Hematopoietic multipotent progenitor cell treated with erythropoietin and hydrocortisone succinate and interleukin-3 and kit ligand, for 8 days (in vitro differentiated cells): ENCODE measurements around the gene MRPL2.
A peak's percentile ranks its signal among the peaks of the same experiment; 100 is the strongest.
"Not testable (repeated sequence)": the region's sequence is repeated elsewhere in the genome, so short reads cannot be mapped to it uniquely, and the experiment has no call there.

Source experiments
- DNase-seq: peaks from one replicate; pipeline ENCODE4 v3.0.0-alpha.2; 2015

Gene MRPL2

DNA sequence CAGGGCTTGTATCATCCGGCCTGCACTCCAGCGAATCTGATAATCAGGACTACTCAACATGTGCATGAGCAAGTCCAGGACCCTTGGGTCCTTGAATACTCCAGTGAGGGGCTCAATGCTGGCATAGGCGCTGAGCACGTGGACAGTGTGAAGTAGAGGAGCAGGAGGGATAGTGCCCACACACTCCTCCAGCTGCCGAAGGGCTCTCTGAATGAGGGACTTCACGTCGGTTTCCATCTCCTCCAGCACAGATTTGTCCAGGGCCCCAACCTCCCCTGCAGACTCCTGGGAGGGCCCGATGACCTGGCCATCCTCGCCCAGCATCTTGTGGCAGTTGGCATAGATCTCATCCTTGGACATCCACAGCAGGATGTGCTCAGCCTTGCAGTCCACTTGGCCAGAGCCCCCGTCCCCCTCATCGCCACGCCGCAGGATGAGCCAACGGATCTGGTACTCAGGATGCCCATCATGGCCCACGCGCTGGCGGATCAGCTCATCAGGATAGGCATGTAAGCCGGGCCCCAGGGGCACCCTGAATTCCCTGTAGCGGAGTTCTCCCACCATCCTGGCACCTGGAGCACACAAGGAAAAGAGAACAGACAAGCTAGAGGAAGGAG is 6.9 kb downstream of the MRPL2 start:
- no peak for DNase-seq

DNA sequence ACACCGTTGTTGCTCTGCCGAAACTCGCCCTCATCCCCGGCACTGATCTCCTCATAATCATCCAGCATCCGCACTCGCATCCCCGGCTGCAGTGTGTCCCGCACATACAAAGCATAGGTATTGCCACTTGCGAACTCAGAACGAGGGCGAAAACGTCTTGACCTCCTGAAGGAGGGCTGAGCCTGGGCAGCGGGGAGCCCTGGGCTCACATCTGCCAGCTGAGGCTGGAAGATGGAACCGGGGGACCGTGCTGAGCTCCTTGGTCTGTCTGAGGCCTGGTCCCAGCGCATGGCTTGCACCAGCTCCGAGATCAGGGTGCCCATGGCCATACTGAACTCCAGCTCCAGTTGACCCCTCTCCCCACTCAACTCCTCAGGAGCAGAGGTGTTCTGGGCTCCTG is 8.3 kb downstream of the MRPL2 start:
- DNase-seq = no peak

DNA sequence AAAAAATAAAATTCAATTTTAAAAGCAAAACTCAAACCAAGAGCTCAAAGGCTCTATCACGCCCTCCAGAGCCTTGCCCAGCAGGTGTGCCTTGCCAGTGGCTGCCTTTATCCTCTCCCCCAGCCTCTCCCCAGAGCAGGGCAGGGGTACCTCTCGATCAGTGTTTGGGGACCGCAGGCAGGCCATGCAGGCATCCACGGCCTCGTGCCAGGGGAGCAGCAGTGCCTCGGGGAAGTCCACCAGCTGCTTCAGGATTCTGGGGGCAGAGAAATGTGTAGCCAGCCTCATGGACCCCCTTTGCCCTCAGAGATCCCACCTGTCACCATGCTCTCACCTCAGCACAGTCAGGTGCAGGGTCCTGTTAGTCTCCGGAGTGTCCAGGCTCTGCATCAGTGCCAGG is 11.2 kb downstream of the MRPL2 start:
- no peak for DNase-seq

DNA sequence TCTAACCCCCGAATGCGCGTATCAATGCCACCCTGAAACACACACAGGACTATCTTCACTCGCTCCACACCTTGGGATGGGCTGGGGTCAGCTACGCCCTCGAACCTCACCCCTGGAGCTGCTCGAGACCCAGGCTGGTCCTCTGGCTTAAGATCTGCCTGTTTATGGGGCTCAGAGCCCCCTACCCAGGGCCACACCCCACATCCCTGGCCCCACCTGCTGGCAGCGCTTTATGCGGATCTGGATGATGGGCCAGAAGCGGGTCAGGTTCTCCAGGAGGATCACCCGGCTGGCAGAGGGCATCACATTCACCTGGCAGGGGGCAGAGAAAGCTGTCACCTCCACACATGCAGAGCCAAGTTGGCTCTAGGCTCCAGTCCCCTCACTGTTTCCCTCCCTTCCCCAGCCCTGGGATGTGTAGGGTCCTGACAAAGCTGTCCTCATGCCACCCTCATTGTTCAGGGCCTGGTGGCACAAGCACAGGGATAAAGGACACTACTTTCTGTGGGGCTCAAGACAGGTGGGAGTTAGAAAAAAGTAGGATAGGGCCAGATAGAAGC is 13.8 kb downstream of the MRPL2 start:
- DNase-seq = no peak

DNA sequence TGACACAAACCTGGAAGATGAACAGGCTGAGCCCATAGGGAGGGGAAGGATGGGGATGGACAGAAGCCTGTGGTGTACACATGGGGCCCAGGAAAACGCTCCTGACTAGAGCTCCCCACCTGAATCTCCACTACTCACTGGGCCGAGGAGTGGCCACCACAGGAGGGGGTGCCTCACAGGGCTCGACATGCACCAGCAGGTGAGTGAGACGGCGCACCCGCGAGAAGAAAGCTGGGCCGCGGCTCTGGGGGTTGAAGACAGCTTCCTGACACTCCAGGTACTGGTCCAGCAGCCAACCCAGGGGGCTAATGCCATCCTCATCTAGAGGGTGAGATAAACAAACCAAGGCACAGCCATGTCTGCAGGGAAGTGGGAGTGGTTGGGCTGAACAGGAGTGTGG is 15.9 kb downstream of the MRPL2 start:
- no peak for DNase-seq

DNA sequence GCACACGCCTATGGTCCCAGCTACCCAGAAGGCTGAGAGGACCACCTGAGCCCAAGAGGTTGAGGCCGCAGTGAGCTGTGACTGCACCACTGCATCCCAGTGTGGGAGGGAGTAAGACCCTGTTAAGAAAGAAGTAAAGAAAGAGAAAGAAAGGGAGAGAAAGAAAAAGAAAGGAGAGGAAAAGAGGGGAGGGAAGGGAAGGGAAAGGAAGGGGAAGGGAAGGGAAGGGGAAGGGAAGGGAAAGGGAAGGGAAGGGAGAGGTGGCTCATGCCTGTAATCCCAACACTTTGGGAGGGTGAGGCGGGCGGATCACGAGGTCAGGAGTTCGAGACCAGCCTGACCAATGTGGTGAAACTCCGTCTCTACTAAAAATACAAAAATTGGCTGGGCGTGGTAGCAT is 17.8 kb downstream of the MRPL2 start:
- DNase-seq = not testable (repeated sequence)

DNA sequence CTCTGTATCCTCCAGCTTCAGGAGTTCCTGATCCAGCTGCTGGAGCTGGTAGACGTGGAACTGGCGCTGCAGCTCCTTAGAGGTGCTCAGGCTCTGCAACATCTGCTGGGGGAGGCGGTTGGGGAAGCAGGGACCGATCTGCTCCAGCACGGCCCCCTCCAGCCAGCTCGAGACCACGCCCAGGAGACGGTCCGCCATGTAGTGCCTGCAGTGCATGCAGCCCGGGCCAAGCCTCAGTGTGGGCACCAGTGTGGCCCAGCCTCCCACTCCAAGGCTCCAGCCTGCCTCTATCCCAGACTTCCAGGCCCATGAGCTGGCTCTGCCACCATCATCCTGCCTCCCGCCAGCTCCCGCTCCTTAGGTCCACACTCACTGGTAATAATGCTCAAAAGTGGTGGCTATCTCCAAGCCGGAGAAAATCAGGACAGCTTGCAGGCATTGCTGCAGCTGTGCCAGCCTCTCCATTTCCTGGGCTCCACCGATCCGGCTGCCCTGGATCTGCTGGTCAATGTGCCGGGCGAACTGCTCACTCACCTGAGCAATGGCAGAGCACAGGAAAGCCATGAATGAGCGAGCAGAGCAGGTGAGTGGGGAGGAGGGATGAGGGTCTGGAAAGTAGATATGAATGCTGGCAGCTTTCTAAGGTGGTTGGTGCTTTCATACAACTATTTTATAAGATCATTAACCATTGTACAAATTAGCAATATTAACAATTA is 18.5 kb downstream of the MRPL2 start:
- no peak for DNase-seq

DNA sequence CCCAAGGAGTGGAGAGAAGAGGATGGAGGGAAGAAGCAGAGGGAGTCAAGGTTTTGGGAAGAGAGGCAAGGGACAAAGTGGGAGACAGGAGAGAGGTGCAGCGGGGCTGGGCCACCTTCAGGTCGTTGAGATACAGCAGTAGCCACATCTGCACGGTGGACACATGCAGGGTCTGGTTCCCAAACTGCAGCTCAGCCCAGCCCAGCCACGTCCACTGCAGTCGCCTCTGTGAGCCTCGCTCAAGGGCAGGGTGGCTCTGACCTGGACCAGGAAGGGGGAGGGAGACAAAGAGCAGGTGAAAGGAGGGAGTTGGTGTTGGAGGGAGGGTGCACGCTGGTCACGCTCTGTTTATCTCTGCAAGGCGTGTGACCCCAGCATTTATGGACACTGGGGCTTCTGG is 20.5 kb downstream of the MRPL2 start:
- no peak for DNase-seq

DNA sequence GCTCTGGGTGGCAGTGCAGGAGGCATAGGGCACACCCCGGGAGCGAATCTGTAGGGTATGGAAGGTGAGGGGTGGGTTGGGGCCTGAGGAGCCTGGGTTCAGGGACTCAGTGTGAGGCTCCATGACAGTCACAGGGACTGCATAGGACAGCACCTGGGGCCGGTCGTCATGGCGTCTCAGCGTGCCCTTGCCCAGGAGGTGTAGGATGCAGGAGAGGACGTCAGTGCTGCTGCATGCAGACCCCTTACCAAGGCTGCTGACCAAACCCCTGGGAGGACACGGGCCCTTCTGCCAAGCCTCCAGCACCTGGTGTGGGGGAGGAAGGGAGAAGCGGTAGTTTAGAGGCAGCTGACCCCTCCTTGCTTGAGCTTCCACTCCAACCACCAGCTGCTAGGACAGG is 21.5 kb downstream of the MRPL2 start:
- DNase-seq = no peak

DNA sequence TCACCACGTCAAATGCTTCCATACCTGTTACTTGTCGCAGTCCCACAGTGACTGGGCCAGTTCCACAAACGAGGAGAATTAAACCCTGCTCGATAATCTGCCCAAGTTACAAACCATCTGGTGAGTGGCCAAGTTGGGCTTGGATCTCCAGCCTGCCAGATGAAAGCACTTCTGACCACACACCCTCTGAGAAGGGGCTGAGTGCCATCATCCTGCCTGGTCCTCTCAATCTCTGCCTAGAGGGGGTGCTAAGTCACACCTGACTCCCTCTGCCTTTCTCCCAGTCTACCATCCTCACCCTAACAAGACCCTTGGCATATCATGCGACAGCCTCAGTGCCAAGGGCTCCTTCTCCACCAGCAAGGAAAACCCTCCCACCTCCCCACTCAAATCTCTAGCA is 22.0 kb downstream of the MRPL2 start:
- DNase-seq = no peak

DNA sequence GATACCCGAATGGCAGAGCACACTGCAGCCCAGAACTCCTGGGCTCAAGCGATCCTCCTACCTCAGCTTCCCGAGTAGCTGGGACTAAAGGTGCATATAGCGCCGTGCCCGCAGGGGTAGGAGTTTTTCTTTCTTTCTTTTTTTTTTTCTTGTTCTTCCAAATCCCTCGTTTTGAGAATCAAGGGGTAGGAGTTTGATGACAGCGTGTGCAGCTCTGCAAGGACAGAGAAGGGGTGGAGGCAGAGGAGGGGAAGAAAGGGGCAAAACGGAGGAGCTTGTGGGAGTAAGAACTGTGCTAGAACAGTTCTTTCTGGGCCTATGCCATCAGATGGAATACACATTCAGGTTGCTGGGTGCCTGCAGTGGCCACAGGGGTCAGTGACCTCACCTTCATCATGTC is 22.5 kb downstream of the MRPL2 start:
- no peak for DNase-seq

DNA sequence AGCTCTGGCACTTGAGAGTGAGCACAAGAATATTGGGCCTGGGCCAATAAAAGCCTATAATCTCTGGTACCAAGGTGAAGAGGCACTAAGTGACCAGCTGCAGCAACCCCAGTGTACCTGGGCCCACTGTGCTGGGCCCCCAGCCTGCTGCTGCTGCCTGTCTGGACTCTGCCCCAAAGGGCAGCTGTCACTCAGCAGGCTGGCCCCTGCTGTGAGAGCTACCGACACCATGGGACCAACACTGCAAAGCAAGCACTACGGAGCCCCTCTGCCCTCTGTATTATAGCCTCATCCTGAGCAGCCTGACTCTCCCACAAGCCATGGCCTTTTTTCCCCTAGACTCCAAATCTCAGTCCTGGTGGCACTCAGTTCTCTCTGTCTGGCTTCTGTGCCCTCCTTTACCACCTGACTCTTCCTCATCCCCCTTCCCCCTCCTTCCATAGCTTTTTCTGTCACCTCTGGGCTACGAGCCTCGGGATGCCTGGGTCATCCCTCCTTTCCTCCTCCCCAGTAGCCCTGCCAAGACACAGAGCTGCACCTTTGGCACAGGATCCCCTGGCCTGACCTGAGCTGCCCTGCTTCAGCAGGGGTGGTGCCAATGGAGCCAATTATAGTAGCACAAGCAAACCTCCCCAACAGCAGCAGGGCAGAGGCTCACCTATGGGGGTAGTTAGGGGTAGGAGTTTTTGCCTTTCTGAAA is 23.6 kb downstream of the MRPL2 start:
- DNase-seq = no peak

DNA sequence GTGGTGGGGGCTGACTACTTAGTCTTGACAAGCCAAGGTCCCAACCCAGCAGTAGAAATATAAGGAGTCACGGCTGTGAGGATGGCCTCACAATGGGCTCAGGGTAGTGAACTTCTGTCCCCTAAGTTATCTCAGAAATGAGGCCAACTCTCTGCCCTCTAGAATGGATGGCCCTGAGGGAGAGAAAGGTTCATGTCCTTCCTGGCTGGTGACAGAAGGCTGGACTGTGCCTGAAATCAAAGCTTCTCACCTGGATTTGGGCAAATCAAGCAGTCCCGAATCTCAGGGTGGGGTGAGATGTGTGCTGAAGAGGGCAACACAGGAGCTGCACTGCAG is 25.1 kb downstream of the MRPL2 start:
- no peak for DNase-seq

DNA sequence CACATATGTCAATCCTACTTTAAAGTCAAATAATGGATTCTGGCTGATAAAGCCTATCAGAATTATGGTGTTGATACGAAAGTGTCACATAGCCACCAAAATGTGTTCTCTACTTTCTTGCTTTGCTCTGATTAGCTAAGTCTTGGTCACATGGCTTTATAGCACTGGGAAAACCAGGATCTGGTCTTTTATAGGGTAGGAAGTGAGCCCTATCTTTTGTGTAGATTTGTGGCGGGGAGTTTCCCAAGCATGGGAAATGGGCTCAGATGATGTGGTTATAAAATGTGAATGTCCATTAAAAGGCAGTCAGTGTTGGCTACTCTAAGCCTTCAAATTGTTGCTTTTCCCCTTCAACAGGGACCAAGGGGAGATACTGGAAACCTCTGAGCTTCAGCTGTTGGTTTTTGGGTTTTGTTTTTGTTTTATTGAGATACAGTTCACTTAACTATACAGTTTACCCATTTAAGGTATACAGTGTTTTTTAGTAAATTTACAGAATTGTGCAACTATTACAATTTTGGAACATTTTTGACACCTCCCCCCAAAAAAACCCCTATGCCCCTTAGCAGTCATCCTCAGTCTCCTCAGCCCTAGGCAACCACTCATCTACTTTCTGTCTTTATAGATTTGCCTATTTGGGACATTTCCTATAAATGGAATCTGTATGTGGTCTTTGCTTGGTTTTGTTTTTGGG is 25.6 kb downstream of the MRPL2 start:
- DNase-seq = no peak

DNA sequence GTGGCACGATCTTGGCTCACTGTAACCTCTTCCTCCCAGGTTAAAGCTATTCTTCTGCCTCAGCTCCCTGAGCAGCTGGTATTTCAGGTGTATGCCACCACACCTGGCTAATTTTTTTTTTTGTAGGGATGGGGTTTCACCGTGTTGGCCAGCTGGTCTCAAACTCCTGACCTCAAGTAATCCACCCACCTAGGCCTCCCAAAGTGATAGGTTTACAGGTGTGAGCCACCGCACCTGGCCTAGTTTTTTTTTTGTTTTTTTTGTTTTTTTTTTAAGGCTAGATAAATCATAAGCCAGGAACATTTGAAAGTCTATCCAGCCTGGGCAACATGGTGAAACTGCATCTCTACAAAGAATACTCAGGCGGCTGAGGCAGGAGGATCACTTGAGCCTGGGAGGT is 26.9 kb downstream of the MRPL2 start:
- DNase-seq = no peak

DNA sequence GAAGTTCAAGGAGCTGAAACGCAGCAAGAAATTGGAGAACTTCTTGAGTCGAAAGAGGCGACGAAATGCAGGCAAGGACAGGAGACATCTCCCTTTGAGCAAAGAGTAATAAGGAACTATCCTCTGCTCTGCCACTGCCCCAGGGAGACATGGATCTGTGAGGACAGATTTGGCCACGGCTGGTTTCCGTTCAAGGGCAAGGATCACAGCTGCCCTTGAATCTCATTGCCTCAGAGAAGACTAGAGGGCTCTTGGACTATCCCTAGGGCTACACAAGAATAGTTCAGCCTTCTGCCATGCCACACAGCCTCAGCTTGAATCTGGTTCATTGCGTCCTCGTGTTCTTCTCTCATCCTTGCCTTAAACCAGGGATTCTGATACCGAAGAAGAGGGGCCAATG is 30.1 kb downstream of the MRPL2 start:
- DNase-seq = no peak

DNA sequence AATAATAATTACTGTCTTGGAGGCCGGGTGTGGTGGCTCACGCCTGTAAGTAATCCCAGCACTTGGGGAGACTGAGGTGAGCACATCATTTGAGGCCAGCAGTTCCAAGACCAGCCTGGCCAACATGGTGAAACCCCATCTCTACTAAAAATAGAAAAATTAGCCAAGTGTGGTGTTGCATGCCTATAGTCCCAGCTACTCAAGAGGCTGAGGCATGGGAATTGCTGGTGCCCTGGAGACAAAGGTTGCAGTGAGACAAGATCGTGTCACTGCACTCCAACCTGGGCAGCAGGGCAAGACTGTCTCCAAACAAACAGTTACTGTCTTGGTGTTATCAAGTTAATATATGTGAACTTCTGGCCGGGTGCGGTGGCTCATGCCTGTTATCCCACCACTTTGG is 32.9 kb downstream of the MRPL2 start:
- no peak for DNase-seq

DNA sequence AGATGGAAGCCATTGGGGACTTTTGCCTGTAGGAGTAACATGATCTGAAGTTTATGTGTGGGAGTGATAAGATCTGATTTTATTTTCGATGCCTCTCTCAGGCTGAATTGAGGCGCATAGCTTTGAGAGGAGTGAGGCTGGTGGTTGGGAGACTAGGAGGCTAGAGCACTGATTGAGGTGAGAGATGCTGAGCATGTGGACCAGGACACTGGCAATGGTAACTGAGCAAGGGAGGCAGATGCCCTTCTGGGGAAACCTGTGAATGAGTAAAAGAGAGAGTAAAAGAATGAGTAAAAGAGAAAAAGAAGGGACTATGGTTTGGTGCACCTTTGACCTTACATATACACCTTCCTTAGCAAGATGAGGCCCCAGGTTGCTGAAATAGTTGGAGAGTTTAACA is 34.8 kb downstream of the MRPL2 start:
- DNase-seq = no peak

DNA sequence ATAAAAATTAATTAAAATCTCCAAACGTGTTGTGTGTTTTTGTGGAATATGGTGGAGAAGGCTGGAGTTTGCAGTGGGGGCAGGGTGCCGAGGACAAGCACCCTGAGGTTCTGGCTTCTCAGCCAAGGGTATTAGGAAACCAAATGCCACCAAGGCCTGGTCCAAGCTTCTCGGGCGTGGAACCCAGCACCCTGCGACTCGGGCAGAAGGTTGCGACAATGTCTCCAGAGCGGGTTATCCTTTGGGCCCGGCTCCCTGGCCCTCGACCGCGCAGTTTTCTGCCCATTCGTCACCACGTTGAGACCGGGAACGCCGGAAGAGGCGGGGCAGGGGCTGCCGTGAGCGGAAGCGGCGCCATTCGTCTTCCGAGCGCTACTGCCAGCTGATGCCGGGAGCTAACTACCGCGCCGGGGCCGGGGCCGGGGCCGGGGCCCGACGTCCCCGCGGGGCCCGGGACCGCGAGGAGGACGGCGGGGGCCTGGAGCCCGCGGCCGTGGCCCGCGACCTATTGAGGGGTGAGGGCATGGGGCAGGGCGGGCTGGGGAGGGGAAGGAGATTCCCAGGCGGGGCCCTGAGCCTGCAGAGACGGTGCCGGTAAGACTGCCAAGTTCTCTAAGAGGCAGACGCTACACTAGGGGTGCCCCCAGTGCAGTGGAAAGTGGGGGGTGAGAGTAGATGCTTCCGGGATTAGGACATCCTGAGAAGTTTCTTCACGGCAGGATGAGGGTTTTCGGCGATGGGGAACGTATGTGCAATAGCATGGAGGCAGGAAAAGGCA is 37.8 kb downstream of the MRPL2 start, which contains the start of gene RRP36:
RRP36 (plus strand) TSS at position 354 of the 778 bp plus-strand sequence; CDS start at position 386, 32 bp downstream.
- DNase-seq = peak; percentile 84

DNA sequence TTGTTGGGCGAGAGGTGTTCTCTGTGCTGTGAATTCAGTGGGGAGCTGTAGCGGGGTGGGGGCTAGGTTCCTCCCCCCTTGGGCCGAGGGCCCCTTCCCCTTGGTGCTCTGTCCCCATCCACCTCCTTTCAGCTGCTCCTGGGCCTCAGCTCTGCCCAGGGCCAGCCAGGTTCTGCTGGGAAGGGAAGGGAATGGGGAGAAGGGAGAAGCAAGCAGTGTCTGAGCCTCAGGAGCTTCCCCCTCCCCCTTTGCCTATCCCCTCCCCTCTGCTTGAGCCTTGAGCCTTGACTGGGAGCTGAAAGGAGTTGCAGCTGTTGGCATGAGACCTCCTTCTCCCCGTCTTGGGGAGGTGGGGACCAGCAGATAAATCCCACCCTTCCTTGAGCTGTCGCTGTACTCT is 38.4 kb downstream of the MRPL2 start:
- no peak for DNase-seq

DNA sequence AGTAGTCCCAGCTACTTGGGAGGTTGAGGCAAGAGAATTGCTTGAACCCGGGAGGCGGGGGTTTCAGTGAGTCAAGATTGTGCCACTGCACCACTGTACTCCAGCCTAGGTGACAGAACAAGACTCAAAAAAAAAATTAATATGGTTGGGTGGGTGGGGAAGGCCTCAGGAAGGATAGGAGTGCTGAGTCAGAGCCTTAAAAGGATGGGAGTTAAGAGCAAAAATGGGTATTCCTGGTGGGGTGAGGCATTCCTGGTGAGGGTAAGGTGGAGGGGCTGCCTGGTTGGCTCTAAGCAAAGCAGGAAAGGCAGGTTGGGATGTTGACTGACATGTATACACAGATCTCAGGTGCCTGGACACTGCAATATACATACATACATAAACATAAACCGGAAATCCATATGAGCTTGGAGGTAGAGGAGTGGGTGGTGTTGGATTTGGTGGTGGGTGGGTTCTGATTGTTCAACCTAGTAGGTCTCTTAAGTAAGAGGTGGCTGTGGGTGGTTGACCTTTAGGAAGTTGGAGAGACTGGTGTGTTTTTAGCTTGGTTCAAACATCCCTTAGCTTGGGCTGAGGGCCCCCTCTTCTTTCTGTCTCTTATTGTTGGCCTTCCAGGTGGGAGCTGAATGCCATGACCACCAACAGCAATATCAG is 39.1 kb downstream of the MRPL2 start:
- no peak for DNase-seq

DNA sequence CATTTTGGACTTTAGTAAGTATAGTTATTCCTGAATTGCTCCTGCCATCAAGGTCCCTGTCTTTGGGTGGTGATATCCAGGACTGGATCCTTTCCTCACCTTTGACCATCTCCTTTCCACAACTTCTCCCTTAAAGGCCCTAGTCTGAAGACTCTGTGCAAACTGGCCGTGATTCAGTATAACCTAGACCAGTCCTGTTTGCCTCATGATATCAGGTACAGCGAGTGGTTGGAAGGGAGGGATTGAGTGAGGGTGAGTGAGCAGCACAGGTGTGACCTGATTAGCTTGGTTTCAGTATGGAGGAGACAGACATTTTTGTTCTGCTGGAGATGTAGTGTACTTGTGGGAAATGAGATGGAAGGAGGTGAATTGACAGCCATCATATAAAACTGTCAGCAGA is 40.1 kb downstream of the MRPL2 start:
- DNase-seq = no peak
